HG03571 (cell line): ENCODE data around the gene ASTN2.

Source experiments
- ATAC-seq: cut with Tn5 transposase; IDR thresholded peaks from one replicate; pipeline ENCODE4 v1.9.1; 2021; ENCODE audit not compliant: unreplicated experiment

The ASTN2 gene

GRCh38 chr9:116501871-116502270 is 913.0 kb downstream of the ASTN2 start:
- no peak for ATAC-seq

DNA sequence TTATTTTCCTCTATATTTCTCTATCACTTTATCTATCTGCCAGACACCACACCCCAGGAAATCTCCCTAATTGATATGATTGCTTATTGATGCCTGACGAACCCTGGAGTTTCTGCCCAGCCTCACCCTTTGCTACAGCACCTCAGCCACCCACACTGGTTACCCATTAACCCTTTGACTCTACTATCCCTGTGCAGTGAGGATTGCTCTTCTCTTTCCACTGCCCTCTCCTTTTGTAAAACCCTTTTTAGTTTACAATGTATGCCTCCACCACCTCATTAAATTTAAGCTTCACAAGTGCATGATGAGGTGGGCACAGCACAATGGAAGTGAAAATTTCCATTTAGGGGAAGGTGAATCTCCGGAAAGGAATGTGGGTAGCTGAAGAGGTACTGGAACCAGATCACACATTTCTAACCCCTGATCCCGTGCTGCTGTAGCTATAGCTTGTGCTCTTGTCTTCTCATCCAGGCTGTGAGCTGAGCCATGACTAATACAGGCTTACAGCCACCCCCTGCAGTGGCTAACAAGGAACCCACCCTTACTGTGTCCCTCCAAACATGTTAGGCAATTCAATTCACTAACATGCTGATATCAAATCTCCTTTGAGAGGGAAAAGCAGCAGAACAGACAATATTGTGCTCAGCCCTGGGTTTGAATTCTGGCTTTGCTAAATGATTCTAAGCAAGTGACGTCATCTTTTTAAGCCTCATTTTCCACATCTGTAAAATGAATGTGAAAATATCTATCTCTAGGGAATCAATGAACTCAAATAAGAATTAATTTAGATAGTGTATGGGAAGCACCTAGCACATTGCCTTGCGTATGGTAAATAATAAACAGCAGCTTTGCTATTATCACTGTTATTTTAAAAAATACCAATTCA is 914.6 kb downstream of the ASTN2 start:
- ATAC-seq, result no peak

DNA sequence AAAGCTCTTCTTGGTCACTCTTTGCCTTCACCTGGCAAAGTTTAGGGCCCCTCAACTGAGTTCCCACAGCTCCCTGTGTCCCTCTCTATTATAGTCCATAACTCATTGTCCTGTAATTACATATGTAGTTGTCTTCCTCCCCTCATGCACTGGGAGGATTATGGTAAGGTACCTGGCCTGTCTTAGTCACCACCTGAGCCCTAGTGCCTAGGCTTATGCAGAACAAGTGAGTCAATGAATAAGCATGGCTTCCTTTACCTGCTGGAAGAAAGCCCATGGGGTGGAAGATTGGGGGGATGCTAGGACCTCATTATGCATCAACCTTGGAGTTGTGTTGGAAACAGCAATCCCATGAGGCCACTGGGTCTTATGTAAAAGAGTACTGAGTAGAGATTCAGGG is 915.4 kb downstream of the ASTN2 start:
- ATAC-seq, result no peak

- no peak for ATAC-seq
Measured at GRCh38 chr9:116497095-116497890, 917.6 kb downstream of the ASTN2 start.

DNA sequence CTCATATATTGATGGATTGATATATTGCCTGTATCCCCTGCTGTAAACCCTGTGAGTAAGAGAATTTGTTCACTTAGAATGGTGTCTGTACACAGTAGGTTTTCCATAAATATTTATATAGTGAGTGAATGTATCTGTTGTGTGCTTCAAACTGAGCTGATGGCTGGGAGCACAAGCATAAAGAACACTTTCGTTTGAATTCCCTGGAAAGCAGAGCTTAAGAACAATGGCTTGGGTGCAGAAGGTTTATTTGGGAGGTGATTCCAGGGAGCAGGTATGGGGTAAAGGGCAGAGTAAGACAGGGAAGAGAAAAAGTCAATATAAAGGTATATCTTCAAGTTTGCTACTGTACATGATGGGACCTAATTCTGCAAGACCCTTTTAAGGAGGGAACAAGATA is 918.7 kb downstream of the ASTN2 start:
- no peak for ATAC-seq

GRCh38 chr9:116495725-116496124 is 919.1 kb downstream of the ASTN2 start:
- no peak for ATAC-seq

- no peak for ATAC-seq
Measured at GRCh38 chr9:116494815-116495634, 919.8 kb downstream of the ASTN2 start.

GRCh38 chr9:116493183-116493860 is 921.5 kb downstream of the ASTN2 start:
- ATAC-seq, result no peak

GRCh38 chr9:116491659-116492058 is 923.2 kb downstream of the ASTN2 start:
- no peak for ATAC-seq

DNA sequence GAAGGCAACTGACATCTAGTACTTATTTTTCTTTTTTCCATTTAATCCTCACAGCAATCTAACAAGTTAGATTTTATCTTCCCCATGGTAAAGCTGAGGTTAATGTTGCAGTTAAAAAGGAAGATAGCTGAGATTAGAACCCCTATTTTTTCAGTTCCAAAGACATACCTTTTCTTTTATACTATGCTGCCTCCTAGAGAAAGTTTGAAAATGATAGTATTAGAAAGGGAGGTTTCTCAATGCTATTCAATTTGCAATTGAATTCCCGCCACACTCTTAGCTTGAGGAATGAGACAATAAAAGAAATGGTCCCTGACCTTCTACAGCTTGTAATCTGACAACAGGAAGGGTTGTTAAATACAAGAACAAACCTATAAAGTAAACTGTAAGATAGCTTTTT is 923.6 kb downstream of the ASTN2 start:
- ATAC-seq, result no peak

- no peak for ATAC-seq
Measured at GRCh38 chr9:116490321-116490720, 924.5 kb downstream of the ASTN2 start.

- no peak for ATAC-seq
Measured at GRCh38 chr9:116488373-116488772, 926.5 kb downstream of the ASTN2 start.

DNA sequence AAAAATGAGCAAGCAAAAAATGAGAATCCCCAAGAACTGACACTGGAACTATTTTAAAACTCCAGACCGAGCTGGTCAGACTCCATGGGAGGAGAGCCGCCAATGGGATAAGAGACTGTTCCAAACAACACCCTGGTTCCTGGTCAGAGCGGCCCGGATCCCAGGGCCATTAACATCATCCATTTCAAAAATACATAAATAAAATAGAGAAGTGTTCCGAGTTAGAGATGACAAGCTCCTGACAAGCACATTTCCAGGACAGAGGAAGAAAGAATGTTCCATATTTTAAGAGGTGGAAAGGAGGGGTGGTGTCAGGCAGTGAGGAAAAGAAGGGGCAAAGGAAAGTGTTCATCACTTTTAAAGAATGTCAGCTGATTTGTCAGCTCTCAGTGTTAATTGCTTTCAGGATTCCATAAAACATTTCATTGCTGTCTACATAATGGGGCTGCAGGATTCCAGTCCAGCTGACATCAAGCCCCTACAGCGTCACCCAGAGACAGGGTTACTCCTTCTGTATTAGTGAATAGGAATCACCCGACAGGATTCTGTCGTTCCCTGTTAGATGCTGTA is 930.3 kb downstream of the ASTN2 start:
- no peak for ATAC-seq

DNA sequence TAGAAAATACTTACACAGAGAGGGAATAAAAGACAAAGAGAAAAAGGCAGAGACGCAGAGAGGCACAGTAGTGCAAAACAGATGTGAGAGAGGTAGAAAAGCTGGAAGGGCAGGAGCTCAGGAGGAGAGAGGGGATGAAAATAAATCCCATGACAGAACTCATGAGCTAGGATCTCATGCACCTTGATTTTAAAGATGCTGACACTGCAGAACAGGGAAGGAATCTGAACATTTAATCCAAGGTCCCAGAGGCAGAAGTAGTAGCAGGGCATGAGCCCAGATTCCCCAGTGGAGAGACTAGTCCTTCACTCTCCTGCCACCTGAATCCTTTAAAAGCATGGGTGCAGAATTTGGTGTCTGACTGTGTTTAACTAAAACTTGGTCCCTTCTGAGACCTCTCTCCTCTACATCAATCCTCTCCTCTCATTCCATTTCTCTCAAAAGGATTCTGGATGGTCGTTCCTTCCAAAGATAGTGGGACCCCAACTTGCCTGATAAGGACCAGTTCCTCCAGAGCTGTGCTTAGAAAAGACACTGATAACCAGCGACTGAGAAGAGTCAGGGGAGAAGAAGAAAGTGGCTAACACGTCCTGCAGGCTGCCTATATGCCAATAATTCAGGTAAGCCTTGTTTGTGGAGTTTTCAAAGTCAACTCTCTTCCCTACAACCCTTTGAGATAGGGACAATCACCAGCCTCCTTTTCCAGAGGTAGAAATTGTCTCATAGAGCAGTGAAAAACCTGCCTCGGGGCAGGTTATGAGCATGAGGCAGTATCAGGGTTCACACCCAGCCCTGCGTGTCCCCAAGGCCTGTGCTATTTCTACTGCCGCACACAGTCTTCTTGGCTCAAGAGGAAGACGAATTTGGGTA is 931.0 kb downstream of the ASTN2 start:
- ATAC-seq, result no peak

GRCh38 chr9:116482740-116483139 is 932.1 kb downstream of the ASTN2 start:
- ATAC-seq, result no peak

DNA sequence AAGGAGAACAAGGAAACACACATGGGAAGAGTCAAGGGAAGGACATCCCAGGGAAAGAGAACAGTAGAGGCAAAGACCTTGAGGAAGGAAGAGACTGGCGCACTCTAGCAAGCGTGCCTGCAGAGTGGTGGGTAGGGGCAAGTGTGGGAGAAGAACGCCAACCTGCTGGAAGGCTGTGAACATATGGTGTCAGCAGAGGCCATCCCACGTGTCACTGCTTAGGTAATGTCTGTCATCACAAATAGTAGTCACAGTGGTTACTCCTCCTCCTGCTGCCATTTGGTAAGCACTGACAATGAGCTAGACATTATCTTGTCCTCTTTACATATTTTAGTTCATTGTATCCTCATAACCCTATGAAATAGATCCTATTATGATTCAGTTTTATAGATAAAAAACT is 934.2 kb downstream of the ASTN2 start:
- no peak for ATAC-seq

GRCh38 chr9:116479967-116480366 is 934.9 kb downstream of the ASTN2 start:
- ATAC-seq, result no peak

DNA sequence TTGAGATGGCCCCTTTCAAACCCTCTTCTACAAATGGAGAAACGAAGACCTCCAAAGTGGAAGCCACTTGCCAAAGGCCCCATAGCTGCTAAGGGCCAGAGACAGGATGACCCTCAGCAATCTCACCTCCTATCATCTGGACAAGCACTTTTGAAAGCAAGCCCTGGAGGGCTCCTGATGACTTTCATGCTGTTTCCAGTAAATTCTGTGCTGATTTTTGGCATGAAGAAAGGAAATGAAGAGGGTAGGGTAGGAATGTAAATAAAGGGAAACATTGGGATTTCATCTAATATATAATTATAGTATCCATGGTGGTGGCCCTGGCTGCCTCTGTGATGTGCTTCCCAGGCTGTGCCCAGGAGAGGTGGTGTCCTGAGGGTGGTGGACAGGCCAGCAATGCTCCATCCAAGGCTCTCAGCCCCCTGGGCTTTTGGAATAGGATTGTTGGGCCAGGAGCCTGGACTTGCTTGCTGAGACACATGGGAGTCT is 935.8 kb downstream of the ASTN2 start:
- ATAC-seq, result no peak

DNA sequence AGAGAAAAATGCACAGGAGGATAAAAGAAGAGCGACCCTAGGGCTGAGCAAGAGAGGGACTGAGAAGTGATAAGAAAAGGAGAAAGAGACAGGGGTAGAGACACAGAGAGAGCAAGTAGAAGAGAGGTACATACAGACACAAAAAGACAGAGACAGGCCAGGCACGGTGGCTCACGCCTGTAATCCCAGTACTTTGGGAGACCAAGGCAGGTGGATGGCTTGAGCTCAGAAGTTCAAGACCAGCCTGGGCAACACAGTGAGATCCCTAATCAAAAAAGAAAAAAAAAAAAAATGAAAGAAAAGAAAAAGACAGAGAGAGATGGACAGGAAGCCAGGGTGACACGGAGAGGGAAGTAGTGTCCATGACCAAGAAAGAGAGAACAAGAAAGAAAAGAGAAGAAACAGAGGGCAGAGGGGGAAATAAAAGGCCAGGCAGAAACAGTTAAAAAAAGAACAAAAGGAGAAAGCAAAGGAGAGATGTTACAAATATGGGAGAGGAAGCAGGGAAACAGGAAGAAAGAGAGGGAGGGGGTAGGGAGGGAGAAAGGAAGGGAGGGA is 937.2 kb downstream of the ASTN2 start:
- ATAC-seq, result no peak
